NCI-H187 (cell line): ENCODE measurements around the gene CD2BP2.
A peak's percentile ranks its signal among the peaks of the same experiment; 100 is the strongest.

Experiments used
- DNase-seq, 2 experiments: peaks; one replicate each; lab custom pipeline; 2025; lab: John Stamatoyannopoulos, UW

Gene CD2BP2

DNA sequence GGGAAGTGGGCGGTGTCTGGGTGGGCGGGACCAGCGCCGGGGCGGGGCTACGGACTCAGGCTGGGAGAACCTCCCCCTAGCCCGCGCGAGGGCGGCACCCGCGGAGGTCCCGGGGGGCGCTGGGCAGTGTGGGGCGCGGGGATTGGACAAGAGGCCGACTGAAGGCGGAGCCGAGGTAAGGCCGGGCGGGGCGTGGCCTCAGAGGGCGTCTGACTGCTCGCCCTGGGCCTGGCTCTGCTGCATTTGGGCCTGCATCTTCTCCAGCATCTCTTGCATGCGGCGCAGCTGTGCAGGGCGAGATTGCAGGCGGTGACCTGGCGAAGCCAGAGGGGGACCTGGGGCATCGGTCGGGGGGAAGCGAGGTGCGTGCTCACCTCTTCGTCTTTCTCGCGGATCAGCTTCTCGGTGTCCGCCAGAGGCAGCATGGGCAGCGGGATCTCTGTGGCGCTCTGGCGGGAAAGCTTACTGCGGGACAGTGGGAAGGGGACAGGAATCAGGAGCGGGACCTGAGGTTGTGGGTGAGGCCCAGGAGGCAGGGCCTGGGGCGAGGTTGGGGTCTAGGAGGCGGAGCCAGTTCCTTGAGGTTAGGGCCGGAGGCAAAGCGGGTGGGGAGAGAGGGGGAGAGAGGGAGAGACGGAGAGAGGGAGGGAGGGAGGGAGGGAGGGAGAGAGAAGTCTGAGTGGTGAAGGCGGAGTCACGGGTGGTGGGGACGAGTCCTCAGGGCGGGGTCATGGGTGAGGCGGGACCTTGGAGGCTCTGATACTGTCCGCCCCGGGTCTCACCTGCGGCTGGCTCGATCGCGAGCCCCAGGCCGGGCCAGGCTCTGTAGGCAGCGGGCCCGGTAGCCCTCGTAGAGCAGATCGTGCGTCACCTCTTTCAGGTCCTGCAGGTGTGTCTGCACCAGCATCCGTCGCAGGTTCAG lies 23.4 kb upstream of the CD2BP2 start:
- peak; percentile 76 to 90 for DNase-seq

DNA sequence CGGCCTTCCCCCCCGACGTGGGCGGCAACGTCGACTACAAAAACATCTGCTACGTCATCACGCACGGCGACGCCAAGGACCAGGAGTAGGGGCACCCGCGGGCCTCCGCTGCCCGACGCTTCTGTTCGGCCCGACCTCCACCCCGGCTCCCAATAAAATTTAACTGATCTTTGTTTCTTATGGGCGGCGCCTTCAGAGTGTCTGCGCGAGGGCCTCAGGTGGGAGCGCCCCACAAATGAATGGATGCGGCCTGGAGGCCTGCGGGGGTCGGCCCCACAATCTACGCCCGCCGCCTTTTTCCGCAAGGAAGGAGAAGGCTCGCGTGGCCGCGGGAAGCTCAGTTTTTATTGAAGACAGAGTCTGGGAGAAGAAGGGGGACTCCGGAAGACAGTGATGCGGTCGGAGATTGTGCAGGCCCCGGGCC lies 22.7 kb upstream of the CD2BP2 start:
- peak in 1 of 2 experiments; percentile 39 for DNase-seq

DNA sequence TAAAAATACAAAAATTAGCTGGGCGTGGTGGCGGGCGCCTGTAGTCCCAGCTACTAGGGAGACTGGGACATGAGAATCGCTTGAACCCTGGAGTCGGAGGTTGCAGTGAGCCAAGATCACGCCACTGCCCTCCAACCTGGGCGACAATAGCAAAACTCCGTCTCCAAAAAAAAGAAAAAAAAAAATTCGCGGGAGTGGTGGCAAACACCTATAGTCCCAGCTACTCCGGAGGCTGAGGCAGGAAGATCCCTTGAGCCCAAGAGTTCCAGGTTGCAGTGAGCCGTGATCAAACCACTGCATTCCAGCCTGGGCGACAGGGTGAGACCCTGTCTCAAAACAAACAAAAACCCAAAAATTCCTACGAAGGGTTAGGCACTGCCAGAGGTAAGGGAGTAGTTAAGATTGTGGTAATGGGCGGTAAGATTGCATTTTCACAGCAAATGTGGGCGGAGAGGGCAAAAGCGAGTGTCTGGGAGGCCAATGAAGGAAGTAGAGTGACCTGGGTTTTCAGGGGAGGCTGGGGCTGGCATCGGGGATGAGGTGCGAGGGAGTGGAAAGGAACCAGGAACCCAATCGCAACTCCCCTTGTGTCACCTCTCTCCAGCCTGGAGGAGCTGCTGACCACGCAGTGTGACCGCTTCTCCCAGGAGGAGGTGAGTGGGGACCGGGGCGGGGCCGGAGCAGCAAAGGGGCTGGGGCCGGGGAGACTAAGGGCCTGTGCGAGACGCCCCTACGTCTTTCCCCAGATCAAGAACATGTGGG lies 22.1 kb upstream of the CD2BP2 start:
- peak in 1 of 2 experiments; percentile 20 for DNase-seq

- DNase-seq: no peak
Measured at GRCh38 chr16:30376461-30376902, 21.4 kb upstream of the CD2BP2 start.

- no peak for DNase-seq
Measured at GRCh38 chr16:30375864-30376263, 20.8 kb upstream of the CD2BP2 start.

DNA sequence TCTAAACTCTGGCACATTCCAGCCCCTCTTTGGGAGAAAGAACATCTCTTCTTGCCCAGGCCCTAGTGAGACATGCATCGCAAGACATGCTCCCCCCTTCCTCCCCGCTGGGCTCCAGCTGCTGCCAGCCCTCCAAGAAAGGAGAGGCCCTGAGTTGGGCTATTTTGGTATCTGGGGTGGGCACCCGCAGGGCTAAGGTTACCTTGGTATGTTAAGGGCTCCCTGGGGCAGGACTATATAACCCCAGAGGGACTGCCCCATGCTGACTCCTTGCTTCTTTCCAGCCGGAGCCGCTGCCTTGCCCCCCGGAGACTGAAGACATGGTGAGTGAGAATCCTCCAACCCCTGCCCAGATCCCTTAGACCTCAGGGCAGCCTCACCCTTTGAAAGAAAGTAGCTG lies 19.4 kb upstream of the CD2BP2 start, which contains the start of gene MYL11:
MYL11 (plus strand) TSS at position 265 of the 400 bp plus-strand sequence; CDS start at position 321, 56 bp downstream.
- DNase-seq: no peak

DNA sequence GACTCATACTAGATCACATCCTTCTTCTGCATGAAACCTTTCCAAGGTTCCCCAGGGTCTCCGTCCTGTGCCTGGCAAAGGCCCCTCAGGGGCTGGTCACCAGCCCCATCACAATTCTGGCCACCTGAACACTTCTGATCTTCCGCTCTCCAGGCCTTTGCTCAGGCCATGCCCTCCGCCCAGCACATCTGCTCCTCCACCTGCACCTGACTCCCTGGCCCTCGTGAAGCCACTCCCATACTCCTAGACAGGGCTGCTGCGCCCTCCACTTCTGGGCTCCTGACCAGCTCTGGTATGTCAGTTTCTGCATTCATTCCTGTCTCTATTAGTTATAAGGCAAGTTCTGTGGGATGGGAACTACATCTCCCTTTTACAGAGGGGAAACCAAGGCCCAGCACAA lies 17.6 kb upstream of the CD2BP2 start:
- DNase-seq: no peak

DNA sequence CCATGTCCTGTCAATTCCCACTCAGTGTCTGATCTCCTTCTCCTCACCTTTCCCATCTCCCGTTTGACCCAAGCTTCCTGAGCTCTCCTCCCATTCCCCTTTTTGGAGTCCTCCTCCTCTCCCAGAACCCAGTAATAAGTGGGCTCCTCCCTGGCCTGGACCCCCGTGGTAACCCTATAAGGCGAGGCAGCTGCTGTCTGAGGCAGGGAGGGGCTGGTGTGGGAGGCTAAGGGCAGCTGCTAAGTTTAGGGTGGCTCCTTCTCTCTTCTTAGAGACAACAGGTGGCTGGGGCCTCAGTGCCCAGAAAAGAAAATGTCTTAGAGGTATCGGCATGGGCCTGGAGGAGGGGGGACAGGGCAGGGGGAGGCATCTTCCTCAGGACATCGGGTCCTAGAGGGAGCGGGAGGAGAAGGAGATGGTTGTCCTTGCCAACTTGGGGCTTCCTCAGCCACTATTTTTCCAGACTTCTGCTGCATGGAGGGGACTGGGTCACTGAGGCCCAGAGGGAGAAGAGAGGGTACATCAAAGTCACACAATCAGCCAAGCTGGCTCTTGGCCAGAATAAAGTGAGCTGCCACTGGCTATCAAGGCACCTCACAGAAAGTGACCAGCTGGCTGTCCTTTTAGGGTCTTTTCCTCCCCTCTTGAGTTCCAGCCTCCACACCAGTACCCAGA lies 17.1 kb upstream of the CD2BP2 start:
- DNase-seq: no peak

DNA sequence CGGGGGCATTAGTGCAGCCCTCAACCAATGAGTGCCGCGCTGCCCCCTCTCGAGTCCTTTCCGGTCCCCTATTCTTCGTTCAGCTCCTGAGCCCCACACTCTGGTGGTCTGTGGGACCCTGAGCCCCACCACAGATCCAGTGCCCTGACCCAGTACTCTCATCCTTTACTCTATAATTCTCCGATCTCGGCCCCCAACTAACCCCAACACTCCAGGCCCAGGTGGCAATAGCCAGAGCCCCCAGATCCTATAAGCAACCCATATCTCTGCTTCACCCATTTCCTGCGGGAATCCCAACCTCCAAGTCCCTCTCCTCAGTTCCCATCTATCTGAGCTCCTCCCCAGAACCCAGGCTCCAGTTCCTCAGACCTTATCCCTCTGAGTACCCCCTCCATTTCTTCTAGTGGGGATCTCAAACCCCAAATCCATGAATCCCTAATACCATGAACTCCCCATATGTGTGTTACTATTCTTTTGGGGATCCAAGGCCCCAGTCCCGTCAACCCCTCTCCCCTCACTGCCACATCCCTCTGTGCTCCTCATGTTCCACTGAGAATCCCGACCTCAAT lies 16.2 kb upstream of the CD2BP2 start:
- DNase-seq: no peak

GRCh38 chr16:30370456-30371247 lies 15.5 kb upstream of the CD2BP2 start, which contains the start of gene TBC1D10B:
Gene TBC1D10B (minus strand): TSS chr16:30370494. CDS start chr16:30370183, 311 bp downstream.
- peak; percentile 98 for DNase-seq

GRCh38 chr16:30369938-30370455 lies 14.9 kb upstream of the CD2BP2 start:
- no peak for DNase-seq

DNA sequence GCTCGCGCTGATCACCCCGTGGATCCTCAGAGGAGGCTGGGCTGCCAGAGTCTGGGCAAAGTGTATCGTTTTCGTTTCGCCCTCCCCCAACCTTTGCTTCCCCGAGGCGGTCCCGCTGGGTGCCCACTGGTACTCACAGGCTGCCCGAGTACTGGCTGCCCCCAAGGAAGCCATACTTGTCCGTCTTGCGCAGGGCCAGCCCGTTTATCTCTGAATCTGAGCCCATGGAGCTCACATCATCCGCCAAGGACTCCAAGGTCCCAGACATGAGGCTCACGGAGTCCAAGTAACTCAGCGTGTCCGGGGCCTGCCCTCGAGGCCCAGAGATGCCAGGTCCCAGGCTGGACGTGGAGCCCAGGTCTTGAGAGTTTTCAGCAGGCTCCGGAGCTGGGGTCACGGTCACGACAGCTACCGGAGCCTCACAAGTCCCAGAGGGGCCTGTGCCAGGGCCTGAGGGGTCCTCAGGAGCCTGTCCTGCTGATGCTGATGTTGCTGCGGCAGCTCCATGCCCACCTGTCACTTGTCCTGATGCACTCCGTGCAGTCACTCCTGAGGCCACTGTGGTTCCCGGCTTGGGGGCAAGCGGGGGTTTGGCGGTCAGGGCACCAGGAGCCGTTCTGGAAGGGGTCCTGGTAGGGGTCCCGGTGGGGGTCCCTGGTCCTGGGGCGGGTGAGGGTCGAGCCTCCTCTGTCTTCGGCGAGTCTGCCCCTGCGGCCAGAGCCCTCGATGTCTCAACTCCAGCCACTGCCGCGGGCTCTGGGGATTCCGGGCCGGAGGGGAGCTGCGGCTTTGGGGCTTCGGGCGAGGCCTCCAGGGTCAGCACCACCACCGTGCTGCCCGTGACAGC lies 14.2 kb upstream of the CD2BP2 start:
- no peak for DNase-seq

- DNase-seq: no peak
Measured at GRCh38 chr16:30368792-30369090, 13.6 kb upstream of the CD2BP2 start.

- DNase-seq: no peak
Measured at GRCh38 chr16:30368122-30368791, 13.1 kb upstream of the CD2BP2 start.

- DNase-seq: no peak
Measured at GRCh38 chr16:30367349-30368009, 12.4 kb upstream of the CD2BP2 start.

GRCh38 chr16:30366511-30366910 lies 11.4 kb upstream of the CD2BP2 start:
- DNase-seq: no peak

GRCh38 chr16:30365200-30365599 lies 10.1 kb upstream of the CD2BP2 start:
- no peak for DNase-seq

DNA sequence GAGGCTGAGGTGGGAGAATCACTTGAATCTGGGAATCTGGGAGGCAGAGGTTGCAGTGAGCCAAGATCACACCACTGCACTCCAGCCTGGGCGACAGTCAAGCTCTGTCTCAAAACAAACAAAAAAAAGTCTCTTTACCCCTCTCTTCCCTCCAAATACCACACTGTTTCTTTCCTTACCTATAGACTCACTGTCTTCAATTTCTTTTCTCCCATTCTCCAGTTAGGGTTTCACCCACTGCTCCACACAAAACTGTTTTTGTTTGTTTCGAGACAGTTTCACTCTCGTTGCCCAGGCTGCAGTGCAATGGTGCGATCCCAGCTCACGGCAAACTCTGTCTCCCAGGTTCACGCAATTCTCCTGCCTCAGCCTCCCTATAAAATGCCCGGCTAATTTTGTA lies 6.1 kb upstream of the CD2BP2 start:
- no peak for DNase-seq

- DNase-seq: no peak
Measured at GRCh38 chr16:30359871-30360170, 4.7 kb upstream of the CD2BP2 start.
